ENCODE data around the gene LTBP3.
"Not testable (repeated sequence)": the region's sequence is repeated elsewhere in the genome, so short reads cannot be mapped to it uniquely, and the experiment has no call there.

The LTBP3 gene

GRCh38 chr11:65573391-65574079 lies 15.4 kb upstream of the LTBP3 start:
- Mint-ChIP-seq H3K9me3 (no peaks in the 10 kb centered on the region), H3K4me1 (peaks cover 79% of the 10 kb centered on the region), H3K27me3 (no peaks in the 10 kb centered on the region), H3K27ac (ENCODE audit: low read depth) (peak overlapping the region; percentile 99), H3K36me3 (ENCODE audit: insufficient read depth) (peaks cover 44% of the 10 kb centered on the region), H3K4me3 (peak overlapping the region; percentile 97)
- ATAC-seq (replicated peaks; ENCODE audit: extremely low read depth, poor library complexity, severe bottlenecking) (no peak), DNase-seq (ENCODE audit: low spot score in 2 of 2) (no peak)

GRCh38 chr11:65572356-65573051 lies 14.3 kb upstream of the LTBP3 start, which contains the start of gene FAM89B:
TSS of gene FAM89B (plus strand) at chr11:65572538. CDS start at chr11:65572670, 132 bp downstream.
- peaks cover 43% of the 10 kb centered on the region for H3K36me3 Mint-ChIP-seq (ENCODE audit: insufficient read depth)
- H3K9me3 Mint-ChIP-seq = no peaks in the 10 kb centered on the region
- ATAC-seq (replicated peaks; ENCODE audit: extremely low read depth, poor library complexity, severe bottlenecking) (no peak), DNase-seq (ENCODE audit: low spot score in 2 of 2) (peak; percentile 77 to 78)
- peak within 1 kb of the TSS; percentile 97 for H3K4me3 Mint-ChIP-seq
- peak within 1 kb of the TSS; percentile 99 for H3K27ac Mint-ChIP-seq (ENCODE audit: low read depth)
- peaks cover 77% of the 10 kb centered on the region for H3K4me1 Mint-ChIP-seq
- H3K27me3 Mint-ChIP-seq = no peaks in the 10 kb centered on the region

GRCh38 chr11:65571940-65572339 lies 13.8 kb upstream of the LTBP3 start:
- Mint-ChIP-seq H3K36me3 (ENCODE audit: insufficient read depth) (peaks cover 43% of the 10 kb centered on the region), H3K4me3 (peak overlapping the region; percentile 97), H3K9me3 (no peaks in the 10 kb centered on the region), H3K4me1 (peaks cover 75% of the 10 kb centered on the region), H3K27me3 (no peaks in the 10 kb centered on the region), H3K27ac (ENCODE audit: low read depth) (peak overlapping the region; percentile 99)
- ATAC-seq (replicated peaks; ENCODE audit: extremely low read depth, poor library complexity, severe bottlenecking) (no peak), DNase-seq (ENCODE audit: low spot score in 2 of 2) (no peak)

GRCh38 chr11:65571420-65571819 lies 13.3 kb upstream of the LTBP3 start:
- Mint-ChIP-seq H3K36me3 (ENCODE audit: insufficient read depth) (peaks cover 39% of the 10 kb centered on the region), H3K27ac (ENCODE audit: low read depth) (peak overlapping the region; percentile 99), H3K27me3 (no peaks in the 10 kb centered on the region), H3K9me3 (no peaks in the 10 kb centered on the region), H3K4me3 (peak overlapping the region; percentile 97), H3K4me1 (peaks cover 73% of the 10 kb centered on the region)
- ATAC-seq (replicated peaks; ENCODE audit: extremely low read depth, poor library complexity, severe bottlenecking) = no peak
- DNase-seq (ENCODE audit: low spot score in 2 of 2) = no peak

- Mint-ChIP-seq H3K36me3 (ENCODE audit: insufficient read depth) (peaks cover 40% of the 10 kb centered on the region), H3K27ac (ENCODE audit: low read depth) (peak within 1 kb of the TSS; percentile 99), H3K4me3 (peak within 1 kb of the TSS; percentile 97), H3K9me3 (no peaks in the 10 kb centered on the region), H3K4me1 (peaks cover 81% of the 10 kb centered on the region), H3K27me3 (no peaks in the 10 kb centered on the region)
- ATAC-seq (replicated peaks; ENCODE audit: extremely low read depth, poor library complexity, severe bottlenecking) (peak; percentile 78), DNase-seq (ENCODE audit: low spot score in 2 of 2) (peak; percentile 94 to 98)
These were observed 12.1 kb upstream of the LTBP3 start, which contains the start of gene ZNRD2 for GRCh38 chr11:65569973-65570918. TSS of gene ZNRD2 (plus strand) at chr11:65570477. CDS start at chr11:65570492, 15 bp downstream.

- Mint-ChIP-seq H3K4me1 (peaks cover 81% of the 10 kb centered on the region), H3K9me3 (no peaks in the 10 kb centered on the region), H3K27ac (ENCODE audit: low read depth) (peak overlapping the region; percentile 99), H3K4me3 (peak overlapping the region; percentile 97), H3K27me3 (no peaks in the 10 kb centered on the region), H3K36me3 (ENCODE audit: insufficient read depth) (peaks cover 35% of the 10 kb centered on the region)
- DNase-seq (ENCODE audit: low spot score in 2 of 2) = no peak
- peak; percentile 33 for ATAC-seq (replicated peaks; ENCODE audit: extremely low read depth, poor library complexity, severe bottlenecking)
These were observed 11.2 kb upstream of the LTBP3 start for GRCh38 chr11:65569164-65569972.

- H3K4me1 Mint-ChIP-seq = peaks cover 55% of the 10 kb centered on the region
- no peaks in the 10 kb centered on the region for H3K27me3 Mint-ChIP-seq
- peak in 1 of 2 donors; percentile 53 for DNase-seq (ENCODE audit: low spot score in 2 of 2)
These were observed 7.7 kb upstream of the LTBP3 start for GRCh38 chr11:65565624-65566453.

GRCh38 chr11:65564879-65565559 lies 6.9 kb upstream of the LTBP3 start:
- not testable (repeated sequence) for ATAC-seq (replicated peaks; ENCODE audit: extremely low read depth, poor library complexity, severe bottlenecking); H3K27me3 Mint-ChIP-seq; DNase-seq (ENCODE audit: low spot score in 2 of 2); H3K9me3 Mint-ChIP-seq
- peak overlapping the region; percentile 70 for H3K4me3 Mint-ChIP-seq
- peak overlapping the region; percentile 91 for H3K27ac Mint-ChIP-seq (ENCODE audit: low read depth)
- peaks cover 15% of the 10 kb centered on the region for H3K36me3 Mint-ChIP-seq (ENCODE audit: insufficient read depth)
- peaks cover 56% of the 10 kb centered on the region for H3K4me1 Mint-ChIP-seq

More at GRCh38 chr11:65565624-65566453, 7.7 kb upstream of the LTBP3 start:
- Mint-ChIP-seq H3K4me3 (peak overlapping the region; percentile 70), H3K36me3 (ENCODE audit: insufficient read depth) (peaks cover 20% of the 10 kb centered on the region), H3K9me3 (no peaks in the 10 kb centered on the region), H3K27ac (ENCODE audit: low read depth) (peak overlapping the region; percentile 91)
- ATAC-seq (replicated peaks; ENCODE audit: extremely low read depth, poor library complexity, severe bottlenecking) = peak; percentile 12

GRCh38 chr11:65563601-65564000 lies 5.4 kb upstream of the LTBP3 start:
- no peak for DNase-seq (ENCODE audit: low spot score in 2 of 2)
- H3K27ac Mint-ChIP-seq (ENCODE audit: low read depth) = no peak overlapping the region
- H3K36me3 Mint-ChIP-seq (ENCODE audit: insufficient read depth) = peaks cover 6% of the 10 kb centered on the region
- no peak overlapping the region for H3K4me3 Mint-ChIP-seq
- no peak for ATAC-seq (replicated peaks; ENCODE audit: extremely low read depth, poor library complexity, severe bottlenecking)
- peaks cover 55% of the 10 kb centered on the region for H3K4me1 Mint-ChIP-seq
- H3K27me3 Mint-ChIP-seq = no peaks in the 10 kb centered on the region
- no peaks in the 10 kb centered on the region for H3K9me3 Mint-ChIP-seq

- DNase-seq (ENCODE audit: low spot score in 2 of 2) = no peak
- no peaks in the 10 kb centered on the region for H3K27me3 Mint-ChIP-seq
- H3K4me1 Mint-ChIP-seq = peaks cover 48% of the 10 kb centered on the region
- no peak for ATAC-seq (replicated peaks; ENCODE audit: extremely low read depth, poor library complexity, severe bottlenecking)
- H3K36me3 Mint-ChIP-seq (ENCODE audit: insufficient read depth) = peaks cover 6% of the 10 kb centered on the region
- H3K4me3 Mint-ChIP-seq = no peak overlapping the region
- no peak overlapping the region for H3K27ac Mint-ChIP-seq (ENCODE audit: low read depth)
- no peaks in the 10 kb centered on the region for H3K9me3 Mint-ChIP-seq
These were observed 4.6 kb upstream of the LTBP3 start for GRCh38 chr11:65562788-65563187.
